HCT116 (cell line): ENCODE data around the gene GGA1.

Source experiments
- CTCF ChIP-seq, 3 experiments: fragments of 200-600 bp in 1 of 3; sonication (generic) in 1 of 3; IDR thresholded peaks in 2 of 3; conservative IDR thresholded peaks in 1 of 3; 2 replicates each; pipeline ENCODE4 v1.5.1; 2012 to 2017; ENCODE audit warnings: low read depth in 2 of 3, low read length in 2 of 3, antibody characterized with exemption in 1 of 3, borderline replicate concordance in 1 of 3, control low read depth in 1 of 3, mild to moderate bottlenecking in 1 of 3, mixed read lengths in 1 of 3, mixed run types in 1 of 3, moderate library complexity in 1 of 3; ENCODE audit not compliant: insufficient read depth in 1 of 3
- EZH2 ChIP-seq: fragments of 200-600 bp; sonication (generic); IDR thresholded peaks from 2 replicates; pipeline ENCODE4 v1.6.1; 2017; ENCODE audit warnings: antibody characterized with exemption, mixed run types
- EZH2phosphoT487 ChIP-seq: fragments of 200-600 bp; IDR thresholded peaks from 2 replicates; pipeline ENCODE4 v1.6.1; 2018; ENCODE audit warnings: antibody characterized with exemption, borderline replicate concordance
- FOSL1 ChIP-seq: IDR thresholded peaks from 2 replicates; pipeline ENCODE4 v1.6.1; 2012; ENCODE audit warnings: low read depth
- POLR2A ChIP-seq: IDR thresholded peaks from 2 replicates; pipeline ENCODE4 v1.7.0; 2011; ENCODE audit warnings: borderline replicate concordance; ENCODE audit not compliant: insufficient read depth, insufficient read length; ENCODE audit errors: extremely low read depth
- POLR2AphosphoS5 ChIP-seq: IDR thresholded peaks from 2 replicates; pipeline ENCODE4 v1.6.1; 2011; ENCODE audit warnings: mild to moderate bottlenecking, low read depth, low read length, moderate library complexity
- SIN3A ChIP-seq: IDR thresholded peaks from 2 replicates; pipeline ENCODE4 v1.6.1; 2012; ENCODE audit warnings: low read depth
- SRF ChIP-seq: IDR thresholded peaks from 2 replicates; pipeline ENCODE4 v1.6.1; 2012; ENCODE audit warnings: low read depth
- YY1 ChIP-seq: IDR thresholded peaks from 2 replicates; pipeline ENCODE4 v1.6.1; 2011; ENCODE audit warnings: low read length, low read depth, moderate library complexity, mild to moderate bottlenecking; ENCODE audit not compliant: insufficient replicate concordance; ENCODE audit errors: extremely low read depth
- ZFX ChIP-seq: fragments of 450-650 bp; IDR thresholded peaks from 2 replicates; pipeline ENCODE4 v1.6.1; 2017
- TF ChIP-seq, protein P1 (sequence below): IDR thresholded peaks from 2 replicates; pipeline ENCODE4 v1.6.1; 2012; ENCODE audit warnings: low read depth

- TF ChIP-seq CTCF (IDR thresholded peaks at IDR 0.05 in 2 of 3, conservative IDR thresholded peaks at IDR 0.05 in 1 of 3; ENCODE audit: borderline replicate concordance in 1 of 3, insufficient read depth in 1 of 3, low read depth in 2 of 3, low read length in 2 of 3) (no peak), EZH2 (no peak), YY1 (no peak), ZFX (no peak), POLR2AphosphoS5 (no peak), EZH2phosphoT487 (no peak), SRF (no peak), POLR2A (no peak), SIN3A (no peak), FOSL1 (no peak)
- TF ChIP-seq, protein P1, sequence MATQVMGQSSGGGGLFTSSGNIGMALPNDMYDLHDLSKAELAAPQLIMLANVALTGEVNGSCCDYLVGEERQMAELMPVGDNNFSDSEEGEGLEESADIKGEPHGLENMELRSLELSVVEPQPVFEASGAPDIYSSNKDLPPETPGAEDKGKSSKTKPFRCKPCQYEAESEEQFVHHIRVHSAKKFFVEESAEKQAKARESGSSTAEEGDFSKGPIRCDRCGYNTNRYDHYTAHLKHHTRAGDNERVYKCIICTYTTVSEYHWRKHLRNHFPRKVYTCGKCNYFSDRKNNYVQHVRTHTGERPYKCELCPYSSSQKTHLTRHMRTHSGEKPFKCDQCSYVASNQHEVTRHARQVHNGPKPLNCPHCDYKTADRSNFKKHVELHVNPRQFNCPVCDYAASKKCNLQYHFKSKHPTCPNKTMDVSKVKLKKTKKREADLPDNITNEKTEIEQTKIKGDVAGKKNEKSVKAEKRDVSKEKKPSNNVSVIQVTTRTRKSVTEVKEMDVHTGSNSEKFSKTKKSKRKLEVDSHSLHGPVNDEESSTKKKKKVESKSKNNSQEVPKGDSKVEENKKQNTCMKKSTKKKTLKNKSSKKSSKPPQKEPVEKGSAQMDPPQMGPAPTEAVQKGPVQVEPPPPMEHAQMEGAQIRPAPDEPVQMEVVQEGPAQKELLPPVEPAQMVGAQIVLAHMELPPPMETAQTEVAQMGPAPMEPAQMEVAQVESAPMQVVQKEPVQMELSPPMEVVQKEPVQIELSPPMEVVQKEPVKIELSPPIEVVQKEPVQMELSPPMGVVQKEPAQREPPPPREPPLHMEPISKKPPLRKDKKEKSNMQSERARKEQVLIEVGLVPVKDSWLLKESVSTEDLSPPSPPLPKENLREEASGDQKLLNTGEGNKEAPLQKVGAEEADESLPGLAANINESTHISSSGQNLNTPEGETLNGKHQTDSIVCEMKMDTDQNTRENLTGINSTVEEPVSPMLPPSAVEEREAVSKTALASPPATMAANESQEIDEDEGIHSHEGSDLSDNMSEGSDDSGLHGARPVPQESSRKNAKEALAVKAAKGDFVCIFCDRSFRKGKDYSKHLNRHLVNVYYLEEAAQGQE = no peak
Measured at GRCh38 chr22:37624876-37625275, 16.2 kb downstream of the GGA1 start.
